Retinal pigment epithelial cell (primary cell): Measurements from ENCODE around the gene FSHR.

Experiments
- DNase-seq: peaks from one replicate; pipeline ENCODE4 v3.0.0-alpha.2; 2010; ENCODE audit warnings: low read depth
- H3K4me3 ChIP-seq: 2 replicates; pipeline ENCODE4 v1.5.1; 2011; ENCODE audit warnings: mild to moderate bottlenecking, low read length, control low read depth, moderate library complexity
- TF ChIP-seq, protein P1 (sequence below): conservative IDR thresholded peaks from 2 replicates; pipeline ENCODE4 v1.5.1; 2011; ENCODE audit warnings: low read depth, low read length, control low read depth, inconsistent platforms

The FSHR gene

DNA sequence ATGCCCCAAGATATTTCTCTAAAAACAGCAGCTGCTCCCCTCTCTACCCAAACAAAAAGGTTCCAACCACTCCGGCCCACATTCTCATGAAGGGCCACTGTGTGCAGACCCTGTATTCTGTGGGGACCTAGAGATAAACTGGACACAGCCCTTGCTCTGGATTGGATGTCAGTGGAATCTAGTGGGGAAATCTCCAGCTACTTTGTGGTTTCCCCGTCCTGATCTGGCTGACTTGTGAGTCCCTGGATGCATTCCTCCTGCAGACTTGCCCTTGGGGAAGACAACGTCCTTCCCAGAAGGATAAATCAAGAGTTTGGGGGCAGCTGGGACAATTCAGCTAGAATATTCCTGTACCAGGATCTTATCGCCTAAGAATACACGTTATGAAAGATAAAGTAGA is 151.1 kb downstream of the FSHR start:
- no peak overlapping the region for H3K4me3 ChIP-seq

DNA sequence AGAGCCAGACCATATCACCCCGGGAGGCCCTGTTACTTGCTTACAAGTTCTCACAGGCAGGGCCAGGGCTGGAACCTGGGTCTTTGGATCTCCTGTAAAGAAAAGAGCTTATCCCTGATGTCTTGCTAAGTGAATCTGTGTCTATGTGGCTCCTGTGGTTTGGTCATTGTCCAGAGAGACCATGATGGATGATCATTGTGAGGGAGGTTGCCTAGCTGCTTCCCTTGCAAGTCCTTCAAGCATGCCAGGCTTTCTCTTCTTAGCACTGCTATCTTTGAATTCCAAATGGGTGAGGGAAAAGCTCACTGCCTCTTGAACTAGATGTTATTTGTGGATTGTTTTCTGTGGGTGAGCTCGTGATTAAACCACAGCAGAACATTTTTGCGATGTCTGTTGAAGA is 151.6 kb downstream of the FSHR start:
- H3K4me3 ChIP-seq = no peak overlapping the region
- DNase-seq = no peak
- TF ChIP-seq, protein P1, sequence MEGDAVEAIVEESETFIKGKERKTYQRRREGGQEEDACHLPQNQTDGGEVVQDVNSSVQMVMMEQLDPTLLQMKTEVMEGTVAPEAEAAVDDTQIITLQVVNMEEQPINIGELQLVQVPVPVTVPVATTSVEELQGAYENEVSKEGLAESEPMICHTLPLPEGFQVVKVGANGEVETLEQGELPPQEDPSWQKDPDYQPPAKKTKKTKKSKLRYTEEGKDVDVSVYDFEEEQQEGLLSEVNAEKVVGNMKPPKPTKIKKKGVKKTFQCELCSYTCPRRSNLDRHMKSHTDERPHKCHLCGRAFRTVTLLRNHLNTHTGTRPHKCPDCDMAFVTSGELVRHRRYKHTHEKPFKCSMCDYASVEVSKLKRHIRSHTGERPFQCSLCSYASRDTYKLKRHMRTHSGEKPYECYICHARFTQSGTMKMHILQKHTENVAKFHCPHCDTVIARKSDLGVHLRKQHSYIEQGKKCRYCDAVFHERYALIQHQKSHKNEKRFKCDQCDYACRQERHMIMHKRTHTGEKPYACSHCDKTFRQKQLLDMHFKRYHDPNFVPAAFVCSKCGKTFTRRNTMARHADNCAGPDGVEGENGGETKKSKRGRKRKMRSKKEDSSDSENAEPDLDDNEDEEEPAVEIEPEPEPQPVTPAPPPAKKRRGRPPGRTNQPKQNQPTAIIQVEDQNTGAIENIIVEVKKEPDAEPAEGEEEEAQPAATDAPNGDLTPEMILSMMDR = no peak

More for the DNA sequence above, 151.1 kb downstream of the FSHR start:
- DNase-seq = no peak
- TF ChIP-seq, protein P1 = no peak

DNA sequence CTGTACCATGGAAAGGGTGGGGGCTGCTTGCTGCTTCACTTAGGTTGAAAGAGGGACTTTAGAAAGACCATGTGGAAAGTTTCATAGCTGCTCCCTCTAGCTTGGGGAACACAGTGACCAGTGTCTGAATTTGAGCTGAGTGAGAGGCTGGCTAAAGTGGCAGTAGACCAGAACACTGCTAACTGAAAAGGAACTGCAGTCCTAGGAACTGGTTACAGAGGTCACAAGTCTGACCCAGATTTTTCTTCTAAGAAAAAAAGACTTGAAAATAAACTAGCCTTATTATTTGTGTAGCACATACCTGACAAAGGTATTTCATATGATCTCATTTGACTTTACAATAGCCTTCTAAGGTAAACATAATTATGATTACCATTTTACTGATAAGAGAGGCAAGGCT is 153.6 kb downstream of the FSHR start:
- no peak for DNase-seq
- H3K4me3 ChIP-seq = no peak overlapping the region
- TF ChIP-seq, protein P1 = no peak

DNA sequence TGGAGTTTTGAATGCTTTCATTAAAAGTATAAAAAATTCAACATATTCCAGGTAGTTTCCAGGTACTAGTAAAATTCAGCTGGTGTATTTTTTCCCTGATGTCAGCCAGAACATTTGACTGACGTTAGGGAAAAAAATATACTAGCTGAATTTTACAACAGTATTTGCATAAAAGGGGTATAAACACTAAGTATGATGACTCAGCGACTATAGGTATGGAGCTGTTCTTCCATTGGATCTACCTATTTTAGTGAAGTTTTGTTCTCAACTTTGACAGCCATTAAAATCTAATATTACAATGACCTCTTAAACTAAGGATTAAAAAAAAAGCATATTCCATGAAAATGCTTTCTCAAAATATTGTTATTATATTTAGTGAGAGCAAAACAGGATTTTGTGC is 155.9 kb downstream of the FSHR start:
- no peak for DNase-seq
- TF ChIP-seq, protein P1 = no peak

DNA sequence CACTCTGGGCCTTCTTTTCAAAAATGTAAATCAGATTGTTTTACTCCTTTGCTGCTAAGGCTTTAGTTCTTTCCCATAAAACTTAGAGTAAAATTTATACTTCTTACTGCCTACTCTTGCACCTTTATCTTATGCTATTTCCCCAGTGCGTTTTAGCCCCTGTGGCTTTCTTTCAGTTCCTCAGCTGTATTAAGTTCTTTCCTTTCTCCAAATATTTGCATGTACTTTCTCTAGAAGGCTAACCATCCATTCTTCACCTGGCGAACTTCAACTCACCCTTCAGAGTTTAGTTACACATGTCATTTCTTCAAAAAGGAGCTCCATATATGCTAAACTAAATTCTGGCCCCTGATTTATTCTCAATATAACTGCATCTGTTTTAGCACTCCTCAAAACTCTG is 160.7 kb downstream of the FSHR start:
- H3K4me3 ChIP-seq = no peak overlapping the region
- TF ChIP-seq, protein P1 = no peak
- no peak for DNase-seq

More for the DNA sequence above, 155.9 kb downstream of the FSHR start:
- no peak overlapping the region for H3K4me3 ChIP-seq

DNA sequence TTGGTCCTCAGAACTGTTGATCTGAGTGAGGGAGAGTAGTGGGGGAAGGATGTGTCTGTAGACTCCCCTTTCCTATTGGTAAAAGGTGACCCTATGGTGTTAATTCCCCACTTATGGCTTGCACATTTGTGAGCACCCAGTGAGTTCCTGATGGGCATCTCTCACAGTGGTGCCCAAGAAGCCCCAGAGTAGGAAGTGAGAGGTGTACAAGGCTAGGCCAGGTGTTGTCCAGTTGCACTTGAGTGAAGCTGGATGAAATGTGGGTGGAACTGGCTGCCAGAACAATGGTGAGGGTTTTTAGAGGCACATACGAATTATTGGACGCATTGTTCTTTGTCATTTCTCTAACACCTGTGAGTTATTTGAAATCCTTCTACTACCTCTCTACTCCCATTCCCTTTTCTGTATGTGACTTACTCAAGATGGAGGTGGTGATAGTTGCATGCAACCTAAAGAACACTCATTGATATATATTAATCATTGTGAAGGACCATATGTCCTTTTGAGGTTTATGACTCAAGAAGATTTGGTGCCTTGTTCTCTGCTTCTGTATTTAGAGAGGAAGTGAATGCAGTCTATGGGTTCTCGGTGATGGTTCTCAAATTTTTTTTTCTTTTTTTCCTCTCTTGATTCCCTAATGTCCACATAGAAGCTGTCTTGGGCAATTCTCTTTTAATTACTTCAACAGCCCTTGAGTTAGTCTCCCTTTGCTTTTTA is 162.7 kb downstream of the FSHR start:
- no peak overlapping the region for H3K4me3 ChIP-seq
- TF ChIP-seq, protein P1 = no peak
- DNase-seq = no peak

DNA sequence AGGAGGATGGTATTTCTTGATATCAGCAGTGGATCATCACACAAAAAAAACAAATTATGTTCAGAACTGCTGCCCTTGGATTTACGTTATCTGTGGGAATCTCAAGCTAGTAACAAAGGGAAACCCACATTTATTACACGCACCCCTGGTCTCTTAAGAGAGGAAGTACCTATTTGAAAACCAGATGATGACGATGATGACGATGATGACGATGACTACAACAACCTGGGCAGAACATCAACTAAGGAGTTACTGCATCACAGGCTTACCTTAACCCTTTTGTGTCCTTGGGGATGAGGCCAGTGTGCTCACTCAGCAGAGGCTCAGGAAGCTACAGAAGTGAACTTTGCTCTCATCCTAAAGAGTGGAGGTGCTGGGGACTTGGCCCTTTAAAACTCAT is 169.4 kb downstream of the FSHR start:
- TF ChIP-seq, protein P1 = no peak
- H3K4me3 ChIP-seq = no peak overlapping the region
- no peak for DNase-seq
